ENCODE data around the gene IFT122. TPM values are rescaled to one million over a fixed set of nuclear protein-coding genes. Genes with fewer than 3 reads are reported as not detected.

IFT122 gene
- total RNA-seq, 1 experiment from 2014 or later, result 30.0 TPM

GRCh38 chr3:129536804-129537203 lies 96.8 kb downstream of the IFT122 start:
- no peaks in the 10 kb centered on the region for H3K27me3 Mint-ChIP-seq (ENCODE audit: insufficient read depth, unreplicated experiment)
- H3K4me3 Mint-ChIP-seq (ENCODE audit: unreplicated experiment), result no peak overlapping the region
- Histone ChIP-seq H3K27me3 (replicated peaks; ENCODE audit: control insufficient read depth, insufficient read depth, low read length) (no peaks in the 10 kb centered on the region), H3K36me3 (ENCODE audit: control insufficient read depth, insufficient read depth, low read length) (no peaks in the 10 kb centered on the region), H3K9me3 (no peaks in the 10 kb centered on the region), H3K4me1 (peaks cover 17% of the 10 kb centered on the region), H3K4me3 (ENCODE audit: low read depth, low read length) (no peak overlapping the region)
- intact Hi-C loops (cut with micrococcal nuclease; ENCODE audit: unreplicated experiment), result no loop called here
- H3K9me3 Mint-ChIP-seq (ENCODE audit: unreplicated experiment), result no peaks in the 10 kb centered on the region
- peaks cover 11% of the 10 kb centered on the region for H3K4me1 Mint-ChIP-seq (ENCODE audit: low read depth, unreplicated experiment)
- no peak overlapping the region for H3K27ac Mint-ChIP-seq (ENCODE audit: unreplicated experiment)
- H3K36me3 Mint-ChIP-seq (ENCODE audit: insufficient read depth, unreplicated experiment), result no peaks in the 10 kb centered on the region
- BruUV-seq (replicated peaks), result no TSS peak
- POLR2A ChIA-PET, result interaction anchor here (0.5 kb wide), 1 partner anchor 313 kb away, joined by 4 read pairs; no protein-coding TSS in a partner anchor
- no peak for TF ChIP-seq CTCF (IDR thresholded peaks at IDR 0.05; ENCODE audit: insufficient read depth in 1 of 2, low read depth in 1 of 2, low read length in 1 of 2, severe bottlenecking in 1 of 2, unreplicated experiment in 1 of 2)
- CTCF ChIA-PET, result no interaction called here
- no peak for DNase-seq

GRCh38 chr3:129539206-129539605 lies 99.2 kb downstream of the IFT122 start:
- H3K27me3 Mint-ChIP-seq (ENCODE audit: insufficient read depth, unreplicated experiment), result no peaks in the 10 kb centered on the region
- ChIA-PET CTCF (no interaction called here), POLR2A (no interaction called here)
- no peaks in the 10 kb centered on the region for H3K36me3 ChIP-seq (ENCODE audit: control insufficient read depth, insufficient read depth, low read length)
- no peaks in the 10 kb centered on the region for H3K36me3 Mint-ChIP-seq (ENCODE audit: insufficient read depth, unreplicated experiment)
- H3K4me1 Mint-ChIP-seq (ENCODE audit: low read depth, unreplicated experiment), result peaks cover 13% of the 10 kb centered on the region
- DNase-seq, result no peak
- H3K4me3 Mint-ChIP-seq (ENCODE audit: unreplicated experiment), result no peak overlapping the region
- no peak overlapping the region for H3K27ac Mint-ChIP-seq (ENCODE audit: unreplicated experiment)
- no TSS peak for BruUV-seq (replicated peaks)
- H3K4me3 ChIP-seq (ENCODE audit: low read depth, low read length), result no peak overlapping the region
- no peaks in the 10 kb centered on the region for H3K27me3 ChIP-seq (replicated peaks; ENCODE audit: control insufficient read depth, insufficient read depth, low read length)
- peaks cover 14% of the 10 kb centered on the region for H3K4me1 ChIP-seq
- no peaks in the 10 kb centered on the region for H3K9me3 Mint-ChIP-seq (ENCODE audit: unreplicated experiment)
- no peak for TF ChIP-seq CTCF (IDR thresholded peaks at IDR 0.05; ENCODE audit: insufficient read depth in 1 of 2, low read depth in 1 of 2, low read length in 1 of 2, severe bottlenecking in 1 of 2, unreplicated experiment in 1 of 2)
- no peaks in the 10 kb centered on the region for H3K9me3 ChIP-seq
- intact Hi-C loops (cut with micrococcal nuclease; ENCODE audit: unreplicated experiment), result no loop called here

GRCh38 chr3:129540776-129541516 lies 100.9 kb downstream of the IFT122 start:
- H3K27me3 Mint-ChIP-seq (ENCODE audit: insufficient read depth, unreplicated experiment), result no peaks in the 10 kb centered on the region
- H3K36me3 Mint-ChIP-seq (ENCODE audit: insufficient read depth, unreplicated experiment), result no peaks in the 10 kb centered on the region
- ChIA-PET CTCF (no interaction called here), POLR2A (no interaction called here)
- Histone ChIP-seq H3K4me1 (no peaks in the 10 kb centered on the region), H3K9me3 (no peaks in the 10 kb centered on the region), H3K27me3 (replicated peaks; ENCODE audit: control insufficient read depth, insufficient read depth, low read length) (no peaks in the 10 kb centered on the region), H3K36me3 (ENCODE audit: control insufficient read depth, insufficient read depth, low read length) (no peaks in the 10 kb centered on the region), H3K4me3 (ENCODE audit: low read depth, low read length) (no peak overlapping the region)
- no peak overlapping the region for H3K4me3 Mint-ChIP-seq (ENCODE audit: unreplicated experiment)
- H3K4me1 Mint-ChIP-seq (ENCODE audit: low read depth, unreplicated experiment), result peaks cover 6% of the 10 kb centered on the region
- no TSS peak for BruUV-seq (replicated peaks)
- H3K9me3 Mint-ChIP-seq (ENCODE audit: unreplicated experiment), result no peaks in the 10 kb centered on the region
- TF ChIP-seq CTCF (IDR thresholded peaks at IDR 0.05; ENCODE audit: insufficient read depth in 1 of 2, low read depth in 1 of 2, low read length in 1 of 2, severe bottlenecking in 1 of 2, unreplicated experiment in 1 of 2), result no peak
- intact Hi-C loops (cut with micrococcal nuclease; ENCODE audit: unreplicated experiment), result loop anchor here (5.0 kb wide), 1 partner anchor 49 kb away; no protein-coding TSS in a partner anchor
- H3K27ac Mint-ChIP-seq (ENCODE audit: unreplicated experiment), result no peak overlapping the region
- DNase-seq, result no peak
